Common myeloid progenitor, CD34-positive (primary cell): ENCODE results near the gene PEAK1.
"Not testable (repeated sequence)": the region's sequence is repeated elsewhere in the genome, so short reads cannot be mapped to it uniquely, and the experiment has no call there.

Experiments used
- CTCF ChIA-PET: fragments of 350-600 bp; sonication (Branson Sonifier 250); formaldehyde crosslinking; loops from one replicate; lab custom pipeline; 2021; ENCODE audit warnings: antibody characterized with exemption; lab: Charles Lee
- POLR2A ChIA-PET: fragments of 350-600 bp; sonication (Branson Sonifier 250); formaldehyde crosslinking; loops from one replicate; lab custom pipeline; 2021; ENCODE audit warnings: antibody characterized with exemption; lab: Charles Lee
- DNase-seq, 3 donors: peaks; one replicate each; pipeline versions ENCODE4 v3.0.0 to v3.0.0-alpha.2; 2013
- H3K27ac ChIP-seq, 2 experiments: 1 replicate in 1 of 2; 2 replicates in 1 of 2; pipeline ENCODE4 v1.7.0; 2013; ENCODE audit warnings: inconsistent platforms in 2 of 2, low read length in 2 of 2, mild to moderate bottlenecking in 2 of 2, low read depth in 1 of 2, moderate library complexity in 1 of 2; ENCODE audit not compliant: severe bottlenecking in 2 of 2, insufficient read depth in 1 of 2, poor library complexity in 1 of 2
- H3K27me3 ChIP-seq, 5 experiments: replicated peaks in 2 of 5; 1 replicate in 3 of 5; 2 replicates in 2 of 5; pipeline versions ENCODE4 v1.6.1 to v1.7.0; 2013; ENCODE audit warnings: low read length in 4 of 5, mild to moderate bottlenecking in 2 of 5, moderate library complexity in 2 of 5, inconsistent platforms in 1 of 5; ENCODE audit not compliant: insufficient read depth in 5 of 5, control insufficient read depth in 4 of 5
- H3K36me3 ChIP-seq, 4 experiments: 1 replicate in 2 of 4; 2 replicates in 2 of 4; pipeline versions ENCODE4 v1.6.1 to v1.7.0; 2013; ENCODE audit warnings: low read length in 3 of 4, control low read depth in 1 of 4, mild to moderate bottlenecking in 1 of 4; ENCODE audit not compliant: control insufficient read depth in 4 of 4, insufficient read depth in 4 of 4
- H3K4me1 ChIP-seq, 4 experiments: 1 replicate in 3 of 4; 2 replicates in 1 of 4; pipeline versions ENCODE4 v1.6.1 to v1.7.1; 2013; ENCODE audit warnings: low read length in 3 of 4, mild to moderate bottlenecking in 3 of 4, control low read depth in 1 of 4, inconsistent platforms in 1 of 4, moderate library complexity in 1 of 4; ENCODE audit not compliant: control insufficient read depth in 4 of 4, insufficient read depth in 4 of 4; ENCODE audit errors: control extremely low read depth in 1 of 4
- H3K4me3 ChIP-seq, 7 experiments: 1 replicate in 4 of 7; 2 replicates in 3 of 7; pipeline versions ENCODE4 v1.5.1 to v1.7.0; 2013; ENCODE audit warnings: mild to moderate bottlenecking in 7 of 7, low read length in 6 of 7, moderate library complexity in 6 of 7, inconsistent platforms in 2 of 7, low read depth in 2 of 7, control low read depth in 1 of 7; ENCODE audit not compliant: insufficient read depth in 4 of 7, control insufficient read depth in 1 of 7; ENCODE audit errors: extremely low read depth in 1 of 7
- H3K9me3 ChIP-seq, 5 experiments: 1 replicate in 4 of 5; 2 replicates in 1 of 5; pipeline versions ENCODE4 v1.6.1 to v1.7.1; 2013; ENCODE audit warnings: low read length in 4 of 5, mild to moderate bottlenecking in 2 of 5, inconsistent platforms in 1 of 5, low read depth in 1 of 5, moderate library complexity in 1 of 5; ENCODE audit not compliant: control insufficient read depth in 4 of 5, insufficient read depth in 2 of 5; ENCODE audit errors: control extremely low read depth in 1 of 5
- WGBS: methylation state at CpG from one replicate; pipeline ENCODE4 v1.1.5; 2013; ENCODE audit not compliant: insufficient coverage; 5-methylcytosine and 5-hydroxymethylcytosine counted together

Gene PEAK1

DNA sequence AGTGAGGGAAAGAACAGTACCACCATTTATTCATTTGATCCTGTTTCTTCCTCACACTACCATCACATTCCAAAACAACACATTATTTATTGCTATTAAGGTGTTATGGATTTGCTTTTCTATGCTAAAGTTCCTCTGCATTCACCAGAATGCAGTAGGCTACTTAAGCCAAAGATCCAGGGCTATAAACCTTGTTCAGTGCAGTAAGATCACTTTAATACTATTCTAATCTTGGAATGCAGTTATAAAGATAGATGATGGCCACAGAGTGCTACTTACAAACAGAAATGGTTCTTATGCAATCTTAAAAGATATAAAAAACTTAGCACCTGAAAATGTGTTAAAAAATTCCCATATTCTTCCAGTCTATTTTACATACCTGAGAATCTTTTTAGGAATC is 241.5 kb downstream of the PEAK1 start:
- no peak overlapping the region for H3K4me3 ChIP-seq
- ChIA-PET POLR2A (no interaction called here), CTCF (interaction anchor here (1.0 to 2.1 kb wide), 2 partner anchors 8 to 59 kb away, joined by 6 read pairs; no protein-coding TSS in a partner anchor)
- H3K27ac ChIP-seq = no peak overlapping the region
- H3K27me3 ChIP-seq = no peaks in the 10 kb centered on the region
- peaks cover 6 to 17% (median 9%) of the 10 kb centered on the region in 4 experiments for H3K4me1 ChIP-seq
- H3K36me3 ChIP-seq = peaks cover 0 to 2% (median under 1%) of the 10 kb centered on the region in 4 experiments
- H3K9me3 ChIP-seq = no peaks in the 10 kb centered on the region
- DNase-seq = no peak

DNA sequence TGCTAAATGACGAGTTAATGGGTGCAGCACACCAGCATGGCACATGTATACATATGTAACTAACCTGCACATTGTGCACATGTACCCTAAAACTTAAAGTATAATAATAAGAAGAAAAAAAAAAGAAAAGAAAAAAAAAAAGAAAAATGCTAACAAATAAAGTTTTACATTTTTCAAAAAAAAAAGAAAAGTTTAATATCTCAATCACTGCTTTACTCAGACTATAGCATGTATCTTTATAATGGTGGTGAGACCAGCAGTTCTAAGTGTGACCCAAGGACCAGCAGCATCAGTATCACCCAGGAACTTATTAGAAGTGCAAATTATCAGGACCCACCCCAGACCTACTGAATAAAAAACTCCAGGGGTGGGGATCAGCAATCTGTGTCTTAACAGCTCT is 243.8 kb downstream of the PEAK1 start:
- H3K27ac ChIP-seq, H3K27me3 ChIP-seq, H3K9me3 ChIP-seq, H3K36me3 ChIP-seq, POLR2A ChIA-PET, H3K4me3 ChIP-seq, DNase-seq: not testable (repeated sequence)
- CTCF ChIA-PET = interaction anchor here (1.0 kb wide), 1 partner anchor 9 kb away, joined by 3 read pairs; no protein-coding TSS in a partner anchor
- WGBS = no CpG with 5 or more reads among the region's 1 CpG
- peaks cover 4 to 10% (median 8%) of the 10 kb centered on the region in 4 experiments for H3K4me1 ChIP-seq

GRCh38 chr15:77173487-77173886 is 246.4 kb downstream of the PEAK1 start:
- Histone ChIP-seq H3K36me3 (peaks cover 0 to 2% (median 0%) of the 10 kb centered on the region in 4 experiments), H3K27ac (no peak overlapping the region), H3K9me3 (no peaks in the 10 kb centered on the region), H3K27me3 (no peaks in the 10 kb centered on the region), H3K4me3 (no peak overlapping the region), H3K4me1 (no peaks in the 10 kb centered on the region)
- CTCF ChIA-PET = interaction anchor here (0.9 to 1.2 kb wide), 2 partner anchors 14 to 54 kb away, joined by 3 to 4 read pairs; no protein-coding TSS in a partner anchor
- WGBS = 100% methylated on average over 1 of the region's 1 CpG
- POLR2A ChIA-PET = no interaction called here
- no peak for DNase-seq

DNA sequence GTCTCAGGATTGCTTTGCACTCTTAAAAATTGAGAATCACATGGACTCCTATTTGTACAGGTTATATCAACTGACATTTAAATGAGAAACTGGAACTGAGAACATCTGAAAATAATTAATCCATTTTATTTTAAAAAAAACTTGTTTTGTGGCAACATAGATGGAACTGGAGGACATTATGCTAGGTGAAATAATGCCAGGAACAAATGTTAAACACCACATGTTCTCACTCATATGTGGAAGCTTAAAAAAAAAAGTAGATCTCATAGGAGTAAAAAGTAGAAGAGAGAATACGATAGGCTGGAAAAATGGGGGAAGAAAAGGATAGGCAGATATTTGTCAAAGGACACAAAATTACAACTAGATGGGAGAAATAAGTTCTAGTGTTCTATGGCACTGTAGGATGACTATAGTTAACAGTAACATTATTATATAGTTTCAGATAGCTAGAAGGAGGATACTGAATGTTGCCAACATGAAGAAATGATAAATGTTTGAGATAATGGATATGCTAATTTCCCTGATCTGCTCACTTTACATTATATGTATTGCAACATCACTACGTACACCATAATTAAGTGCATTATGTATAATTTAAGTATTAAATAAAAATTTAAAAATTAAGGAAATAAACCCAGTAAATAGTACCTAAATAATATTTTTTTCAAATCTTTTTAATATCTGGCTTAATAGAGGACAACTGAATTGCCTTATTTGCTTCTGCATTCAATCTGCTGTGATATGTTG is 248.5 kb downstream of the PEAK1 start:
- ChIA-PET CTCF (interaction anchor here (1.3 kb wide), 1 partner anchor 462 kb away, joined by 3 read pairs; no protein-coding TSS in a partner anchor), POLR2A (no interaction called here)
- H3K27me3 ChIP-seq = no peaks in the 10 kb centered on the region
- peaks cover 0 to 2% (median 0%) of the 10 kb centered on the region in 4 experiments for H3K36me3 ChIP-seq
- H3K4me1 ChIP-seq = no peaks in the 10 kb centered on the region
- H3K4me3 ChIP-seq = no peak overlapping the region
- WGBS = 100% methylated on average over 1 of the region's 2 CpGs
- no peaks in the 10 kb centered on the region for H3K9me3 ChIP-seq
- H3K27ac ChIP-seq = no peak overlapping the region
- no peak for DNase-seq

- no peak overlapping the region for H3K27ac ChIP-seq
- DNase-seq = no peak
- H3K27me3 ChIP-seq = no peaks in the 10 kb centered on the region
- H3K9me3 ChIP-seq = no peaks in the 10 kb centered on the region
- H3K4me1 ChIP-seq = peaks cover 0 to 7% (median 5%) of the 10 kb centered on the region in 4 experiments
- WGBS = 100% methylated on average over 3 of the region's 3 CpGs
- CTCF ChIA-PET = interaction anchor here (0.7 to 1.1 kb wide), 3 partner anchors 8 to 375 kb away, joined by 3 to 4 read pairs (median 3); no protein-coding TSS in a partner anchor
- H3K4me3 ChIP-seq = no peak overlapping the region
- POLR2A ChIA-PET = no interaction called here
- H3K36me3 ChIP-seq = no peaks in the 10 kb centered on the region
Measured at GRCh38 chr15:77168616-77169015, 251.3 kb downstream of the PEAK1 start.

- Histone ChIP-seq H3K36me3 (no peaks in the 10 kb centered on the region), H3K27ac (no peak overlapping the region), H3K9me3 (no peaks in the 10 kb centered on the region), H3K4me1 (peaks cover 0 to 12% (median 9%) of the 10 kb centered on the region in 4 experiments), H3K4me3 (no peak overlapping the region), H3K27me3 (no peaks in the 10 kb centered on the region)
- POLR2A ChIA-PET = no interaction called here
- no peak for DNase-seq
- CTCF ChIA-PET = interaction anchor here (0.6 to 1.0 kb wide), 3 partner anchors 20 to 375 kb away, joined by 3 read pairs; no protein-coding TSS in a partner anchor
- 100% methylated on average over 1 of the region's 5 CpGs for WGBS
Measured at GRCh38 chr15:77168141-77168540, 251.8 kb downstream of the PEAK1 start.

DNA sequence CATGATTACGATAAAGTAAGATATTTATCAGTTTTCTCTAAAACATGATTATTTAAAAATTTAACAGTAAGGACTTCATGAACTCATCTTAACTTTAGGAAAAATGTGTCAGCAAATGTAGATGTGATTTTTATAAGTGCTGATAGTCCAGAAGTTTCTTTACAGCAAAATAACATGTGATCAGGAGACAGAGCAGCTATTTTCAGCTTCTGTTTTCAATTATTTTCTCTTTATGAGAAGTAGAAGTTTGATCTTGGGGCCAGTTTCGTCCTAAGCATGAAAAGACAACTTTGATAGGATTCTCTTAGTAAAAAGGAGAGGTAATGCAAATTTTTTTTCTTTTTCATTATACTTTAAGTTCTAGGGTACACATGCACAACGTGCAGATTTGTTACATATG is 252.5 kb downstream of the PEAK1 start:
- POLR2A ChIA-PET = no interaction called here

More for the DNA sequence above, 252.5 kb downstream of the PEAK1 start:
- no CpG with 5 or more reads among the region's 3 CpGs for WGBS
- CTCF ChIA-PET = interaction anchor here (0.6 kb wide), 1 partner anchor 66 kb away, joined by 3 read pairs; no protein-coding TSS in a partner anchor
- H3K36me3 ChIP-seq = no peaks in the 10 kb centered on the region
- no peak overlapping the region for H3K27ac ChIP-seq
- peaks cover 0 to 19% (median 17%) of the 10 kb centered on the region in 4 experiments for H3K4me1 ChIP-seq
- no peaks in the 10 kb centered on the region for H3K27me3 ChIP-seq
- H3K4me3 ChIP-seq = no peak overlapping the region
- H3K9me3 ChIP-seq = no peaks in the 10 kb centered on the region
- DNase-seq = no peak
